ENCODE results near the gene SUCLG2. TPM values are rescaled to one million over a fixed set of nuclear protein-coding genes. Genes with fewer than 3 reads are reported as not detected.

The SUCLG2 gene
- total and polyA plus RNA-seq, 4 donors: 34.3 to 68.4 (median 44.3) TPM

DNA sequence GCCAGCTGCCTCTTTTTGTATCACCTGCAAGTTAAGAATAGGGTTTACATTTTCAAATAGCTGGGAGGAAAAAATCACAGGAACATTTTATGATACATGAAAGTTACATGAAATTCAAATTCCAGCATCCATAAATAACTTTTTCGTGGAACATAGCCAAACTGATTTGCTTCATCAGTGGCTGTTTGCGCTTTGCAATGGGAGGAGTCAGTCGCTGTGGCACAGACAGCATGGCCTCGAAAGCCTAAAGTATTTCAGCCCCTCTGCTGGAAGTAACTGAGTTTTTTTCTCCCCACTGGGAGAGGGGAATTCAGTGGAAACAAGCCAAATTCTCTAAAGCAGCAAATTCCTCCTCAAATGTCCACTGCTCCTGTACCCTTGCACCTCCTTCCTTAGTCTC is 271.9 kb downstream of the SUCLG2 start:
- DNase-seq (peak; percentile 33 to 67 (median 62)), ATAC-seq (ENCODE audit: insufficient read depth, low FRiP score) (no peak)
- Histone ChIP-seq H3K4me1 (ENCODE audit: control insufficient read depth in 5 of 5, insufficient read depth in 5 of 5, low read length in 5 of 5) (peaks cover 2 to 24% (median 12%) of the 10 kb centered on the region in 5 donors), H3K36me3 (ENCODE audit: control insufficient read depth in 4 of 4, insufficient read depth in 4 of 4, low read length in 4 of 4) (peaks cover 0 to 2% (median 0%) of the 10 kb centered on the region in 4 donors), H3K9ac (ENCODE audit: insufficient read depth in 1 of 2, low read length in 2 of 2) (no peak overlapping the region), H3K27me3 (ENCODE audit: control insufficient read depth in 3 of 3, insufficient read depth in 3 of 3, low read length in 2 of 3) (no peaks in the 10 kb centered on the region), H3K4me3 (no peak overlapping the region), H3K9me3 (ENCODE audit: control insufficient read depth in 4 of 4, insufficient read depth in 3 of 4, low read length in 3 of 4) (no peaks in the 10 kb centered on the region), H3K27ac (ENCODE audit: low read depth in 1 of 2, low read length in 1 of 2) (no peak overlapping the region)
- 71 to 86% methylated on average over 4 of the region's 4 CpGs for WGBS, 2 donors
- no peak for TF ChIP-seq CTCF (IDR thresholded peaks at IDR 0.05; ENCODE audit: control extremely low read depth, extremely low read depth)

DNA sequence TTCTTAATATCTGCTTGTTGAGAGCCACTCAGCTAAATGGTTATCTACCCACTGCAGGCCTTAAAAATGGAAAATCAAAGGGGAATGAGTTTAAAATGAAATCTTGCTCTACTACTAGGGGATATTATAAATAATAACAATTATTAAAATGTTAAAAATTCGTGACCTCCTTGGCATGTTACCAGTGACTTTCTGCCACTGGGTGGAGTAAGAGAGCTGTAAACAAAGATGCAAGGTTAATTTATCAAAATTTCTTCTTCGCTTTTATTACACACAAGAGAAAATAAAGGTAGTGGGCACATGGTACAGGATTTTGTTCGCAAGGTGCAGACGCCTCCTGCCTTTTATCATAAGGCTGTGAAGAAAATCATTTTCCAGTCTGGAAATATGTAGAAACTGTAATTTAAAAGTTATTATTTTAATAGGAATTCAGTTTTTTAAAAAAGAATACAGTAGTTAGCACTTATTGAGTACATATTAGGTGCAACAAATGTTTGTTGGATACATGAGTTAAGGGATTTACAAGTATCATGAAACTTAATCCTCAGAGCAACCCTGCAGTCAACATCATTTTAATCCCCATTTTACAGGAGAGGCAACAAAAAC is 272.6 kb downstream of the SUCLG2 start:
- DNase-seq (peak in 2 of 3 donors; percentile 44 to 59), ATAC-seq (ENCODE audit: insufficient read depth, low FRiP score) (no peak)

GRCh38 chr3:67380118-67380517 is 274.3 kb downstream of the SUCLG2 start:
- Histone ChIP-seq H3K4me1 (ENCODE audit: control insufficient read depth in 5 of 5, insufficient read depth in 5 of 5, low read length in 5 of 5) (peaks cover 2 to 24% (median 12%) of the 10 kb centered on the region in 5 donors), H3K9me3 (ENCODE audit: control insufficient read depth in 4 of 4, insufficient read depth in 3 of 4, low read length in 3 of 4) (no peaks in the 10 kb centered on the region), H3K4me3 (no peak overlapping the region), H3K36me3 (ENCODE audit: control insufficient read depth in 4 of 4, insufficient read depth in 4 of 4, low read length in 4 of 4) (peaks cover 0 to 7% (median 1%) of the 10 kb centered on the region in 4 donors), H3K27me3 (ENCODE audit: control insufficient read depth in 3 of 3, insufficient read depth in 3 of 3, low read length in 2 of 3) (no peaks in the 10 kb centered on the region), H3K27ac (ENCODE audit: low read depth in 1 of 2, low read length in 1 of 2) (no peak overlapping the region), H3K9ac (ENCODE audit: insufficient read depth in 1 of 2, low read length in 2 of 2) (no peak overlapping the region)
- ATAC-seq (ENCODE audit: insufficient read depth, low FRiP score) (no peak), DNase-seq (no peak)
- TF ChIP-seq CTCF (IDR thresholded peaks at IDR 0.05; ENCODE audit: control extremely low read depth, extremely low read depth): no peak
- WGBS, 2 donors: 81 to 88% methylated on average over 2 of the region's 2 CpGs

More for the DNA sequence above, 272.6 kb downstream of the SUCLG2 start:
- 54 to 63% methylated on average over 4 of the region's 4 CpGs for WGBS, 2 donors
- no peak overlapping the region for H3K4me3 ChIP-seq
- no peak overlapping the region for H3K27ac ChIP-seq (ENCODE audit: low read depth in 1 of 2, low read length in 1 of 2)
- no peak overlapping the region for H3K9ac ChIP-seq (ENCODE audit: insufficient read depth in 1 of 2, low read length in 2 of 2)
- H3K27me3 ChIP-seq (ENCODE audit: control insufficient read depth in 3 of 3, insufficient read depth in 3 of 3, low read length in 2 of 3): no peaks in the 10 kb centered on the region
- peak; percentile 40 for TF ChIP-seq CTCF (IDR thresholded peaks at IDR 0.05; ENCODE audit: control extremely low read depth, extremely low read depth)
- H3K36me3 ChIP-seq (ENCODE audit: control insufficient read depth in 4 of 4, insufficient read depth in 4 of 4, low read length in 4 of 4): peaks cover 0 to 2% (median 0%) of the 10 kb centered on the region in 4 donors
- H3K9me3 ChIP-seq (ENCODE audit: control insufficient read depth in 4 of 4, insufficient read depth in 3 of 4, low read length in 3 of 4): no peaks in the 10 kb centered on the region
- H3K4me1 ChIP-seq (ENCODE audit: control insufficient read depth in 5 of 5, insufficient read depth in 5 of 5, low read length in 5 of 5): peaks cover 2 to 24% (median 12%) of the 10 kb centered on the region in 5 donors
